MM.1S (cell line): ENCODE measurements around the gene BCR.

Experiments
- DNase-seq: peaks from one replicate; pipeline ENCODE4 v3.0.0-alpha.2; 2015
- H2AFZ ChIP-seq: fragments of 300-600 bp; sonication (generic); 2 replicates; pipeline ENCODE4 v1.6.0; 2016; ENCODE audit warnings: antibody characterized with exemption, low read length
- H3F3A ChIP-seq: fragments of 300-600 bp; sonication (generic); 2 replicates; pipeline ENCODE4 v1.6.1; 2016; ENCODE audit warnings: mild to moderate bottlenecking, antibody characterized with exemption, low read length, moderate library complexity, mixed read lengths; ENCODE audit not compliant: insufficient read depth
- H3K27ac ChIP-seq: fragments of 300-600 bp; sonication (generic); 2 replicates; pipeline ENCODE4 v1.5.1; 2016; ENCODE audit warnings: mild to moderate bottlenecking, low read length
- H3K27me3 ChIP-seq: fragments of 300-600 bp; sonication (generic); replicated peaks from 2 replicates; pipeline ENCODE4 v1.6.0; 2016; ENCODE audit warnings: low read length; ENCODE audit not compliant: insufficient read depth
- H3K36me3 ChIP-seq: fragments of 300-600 bp; sonication (generic); replicated peaks from 2 replicates; pipeline ENCODE4 v1.6.1; 2016; ENCODE audit warnings: mild to moderate bottlenecking, low read length, mixed read lengths; ENCODE audit not compliant: insufficient read depth
- H3K4me1 ChIP-seq: fragments of 300-600 bp; sonication (generic); 2 replicates; pipeline ENCODE4 v1.6.1; 2016; ENCODE audit warnings: low read length, mixed read lengths
- H3K4me2 ChIP-seq: fragments of 300-600 bp; sonication (generic); 2 replicates; pipeline ENCODE4 v1.6.0; 2016; ENCODE audit warnings: low read depth, low read length
- H3K4me3 ChIP-seq: fragments of 300-600 bp; sonication (generic); 2 replicates; pipeline ENCODE4 v1.5.1; 2016; ENCODE audit warnings: low read length, mixed read lengths
- H3K79me2 ChIP-seq: fragments of 300-600 bp; sonication (generic); 2 replicates; pipeline ENCODE4 v1.6.1; 2016; ENCODE audit warnings: mixed run types, low read length, mixed read lengths
- H3K9ac ChIP-seq: fragments of 300-600 bp; sonication (generic); 2 replicates; pipeline ENCODE4 v1.6.1; 2016; ENCODE audit warnings: low read length, mixed read lengths
- H3K9me2 ChIP-seq: fragments of 300-600 bp; sonication (generic); replicated peaks from 2 replicates; pipeline ENCODE4 v1.6.1; 2016; ENCODE audit warnings: mild to moderate bottlenecking, low read length, mixed read lengths; ENCODE audit not compliant: insufficient read depth
- H3K9me3 ChIP-seq: fragments of 300-600 bp; sonication (generic); replicated peaks from 2 replicates; pipeline ENCODE4 v1.6.1; 2016; ENCODE audit warnings: mild to moderate bottlenecking, low read length, mixed read lengths; ENCODE audit not compliant: insufficient read depth
- H4K20me1 ChIP-seq: fragments of 300-600 bp; sonication (generic); 2 replicates; pipeline ENCODE4 v1.6.1; 2016; ENCODE audit warnings: mild to moderate bottlenecking, low read length, moderate library complexity, mixed read lengths; ENCODE audit not compliant: insufficient read depth
- EZH2 ChIP-seq: fragments of 300-600 bp; sonication (generic); optimal IDR thresholded peaks from 2 replicates; pipeline ENCODE3; 2017; ENCODE audit warnings: low read depth, mild to moderate bottlenecking, antibody characterized with exemption, low read length, mixed read lengths
- EZH2phosphoT487 ChIP-seq: fragments of 300-600 bp; sonication (generic); IDR thresholded peaks from 2 replicates; pipeline ENCODE4 v1.6.1; 2018; ENCODE audit warnings: antibody characterized with exemption, low read length
- TF ChIP-seq, protein P1 (sequence below): fragments of 300-600 bp; sonication (generic); IDR thresholded peaks from 2 replicates; pipeline ENCODE4 v1.5.1; 2016; ENCODE audit warnings: antibody characterized with exemption, low read length, mixed read lengths

The BCR gene

DNA sequence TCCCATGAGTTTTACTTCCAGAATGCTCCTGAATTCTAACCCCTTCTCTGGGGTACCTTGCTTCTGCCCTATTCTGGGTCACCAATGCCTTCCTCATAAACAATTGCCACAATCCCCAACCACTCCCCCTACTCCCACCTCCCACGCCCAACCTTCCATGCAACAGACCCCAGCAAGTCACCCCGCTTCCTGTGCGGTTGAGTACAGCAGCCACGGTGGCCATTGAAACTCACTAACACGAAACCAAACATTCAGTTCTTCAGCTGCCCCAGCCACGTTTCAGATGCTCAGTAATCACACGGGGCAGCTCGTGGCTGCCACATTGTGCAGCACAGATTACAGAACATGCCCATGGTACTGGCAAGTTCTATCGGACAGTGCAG is 3.7 kb upstream of the BCR start:
- Histone ChIP-seq H3K4me1 (peaks cover 48% of the 10 kb centered on the region), H2AFZ (no peak overlapping the region), H3K4me3 (0 out of 2 replicates have a peak overlapping the region, but pooled peaks have one; percentile 21), H3K36me3 (no peaks in the 10 kb centered on the region), H3K9me3 (no peaks in the 10 kb centered on the region), H3K27me3 (no peaks in the 10 kb centered on the region), H3F3A (peaks cover 54% of the 10 kb centered on the region), H3K79me2 (peaks cover 32% of the 10 kb centered on the region), H3K27ac (peak overlapping the region; percentile 92), H3K4me2 (peak overlapping the region; percentile 95), H3K9ac (peak overlapping the region; percentile 50), H3K9me2 (no peaks in the 10 kb centered on the region), H4K20me1 (no peaks in the 10 kb centered on the region)
- TF ChIP-seq EZH2 (no peak), EZH2phosphoT487 (no peak)
- TF ChIP-seq, protein P1, sequence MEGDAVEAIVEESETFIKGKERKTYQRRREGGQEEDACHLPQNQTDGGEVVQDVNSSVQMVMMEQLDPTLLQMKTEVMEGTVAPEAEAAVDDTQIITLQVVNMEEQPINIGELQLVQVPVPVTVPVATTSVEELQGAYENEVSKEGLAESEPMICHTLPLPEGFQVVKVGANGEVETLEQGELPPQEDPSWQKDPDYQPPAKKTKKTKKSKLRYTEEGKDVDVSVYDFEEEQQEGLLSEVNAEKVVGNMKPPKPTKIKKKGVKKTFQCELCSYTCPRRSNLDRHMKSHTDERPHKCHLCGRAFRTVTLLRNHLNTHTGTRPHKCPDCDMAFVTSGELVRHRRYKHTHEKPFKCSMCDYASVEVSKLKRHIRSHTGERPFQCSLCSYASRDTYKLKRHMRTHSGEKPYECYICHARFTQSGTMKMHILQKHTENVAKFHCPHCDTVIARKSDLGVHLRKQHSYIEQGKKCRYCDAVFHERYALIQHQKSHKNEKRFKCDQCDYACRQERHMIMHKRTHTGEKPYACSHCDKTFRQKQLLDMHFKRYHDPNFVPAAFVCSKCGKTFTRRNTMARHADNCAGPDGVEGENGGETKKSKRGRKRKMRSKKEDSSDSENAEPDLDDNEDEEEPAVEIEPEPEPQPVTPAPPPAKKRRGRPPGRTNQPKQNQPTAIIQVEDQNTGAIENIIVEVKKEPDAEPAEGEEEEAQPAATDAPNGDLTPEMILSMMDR: no peak
- DNase-seq: peak; percentile 84

DNA sequence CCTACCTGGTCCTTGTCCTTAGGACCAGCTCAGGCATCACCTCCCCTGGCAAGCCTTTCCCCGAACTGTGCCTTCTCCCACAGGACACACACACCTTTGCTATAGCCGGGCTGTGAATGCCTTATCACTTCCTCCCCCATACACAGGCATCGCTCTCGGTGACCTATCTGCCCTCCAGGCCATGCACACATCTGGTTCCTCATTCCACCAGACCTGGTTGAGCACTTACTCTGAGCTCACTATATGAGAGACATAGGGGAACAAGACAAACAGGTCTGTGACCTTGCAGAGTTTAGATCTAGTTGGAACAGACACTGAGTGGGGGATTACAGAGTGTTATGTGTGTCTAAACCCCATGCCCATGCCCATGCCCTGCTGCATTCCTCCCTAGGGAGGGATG is 3.1 kb upstream of the BCR start:
- no peaks in the 10 kb centered on the region for H3K36me3 ChIP-seq
- peaks cover 60% of the 10 kb centered on the region for H3F3A ChIP-seq
- peak overlapping the region; percentile 50 for H3K9ac ChIP-seq
- H3K4me2 ChIP-seq: peak overlapping the region; percentile 95
- H3K27ac ChIP-seq: peak overlapping the region; percentile 92
- H3K79me2 ChIP-seq: peaks cover 38% of the 10 kb centered on the region
- no peak for TF ChIP-seq EZH2phosphoT487
- TF ChIP-seq, protein P1: no peak
- no peak for TF ChIP-seq EZH2
- no peaks in the 10 kb centered on the region for H4K20me1 ChIP-seq
- no peak overlapping the region for H2AFZ ChIP-seq
- peak; percentile 83 for DNase-seq
- H3K27me3 ChIP-seq: no peaks in the 10 kb centered on the region
- H3K4me1 ChIP-seq: peaks cover 48% of the 10 kb centered on the region
- no peaks in the 10 kb centered on the region for H3K9me2 ChIP-seq
- H3K4me3 ChIP-seq: no peak overlapping the region
- H3K9me3 ChIP-seq: no peaks in the 10 kb centered on the region

- peak overlapping the region; percentile 73; the same call in 1 of the 2 replicates for H3K9ac ChIP-seq
- no peaks in the 10 kb centered on the region for H3K36me3 ChIP-seq
- no peaks in the 10 kb centered on the region for H3K9me3 ChIP-seq
- H3K27ac ChIP-seq: peak overlapping the region; percentile 92; the same call in 1 of the 2 replicates
- H4K20me1 ChIP-seq: peaks cover 7% of the 10 kb centered on the region
- peaks cover 48% of the 10 kb centered on the region for H3K4me1 ChIP-seq
- H3F3A ChIP-seq: peaks cover 68% of the 10 kb centered on the region
- peak overlapping the region; percentile 95 for H3K4me2 ChIP-seq
- peak; percentile 67 for DNase-seq
- no peaks in the 10 kb centered on the region for H3K9me2 ChIP-seq
- no peak overlapping the region for H2AFZ ChIP-seq
- H3K27me3 ChIP-seq: no peaks in the 10 kb centered on the region
- H3K4me3 ChIP-seq: peak overlapping the region; percentile 66
- peaks cover 53% of the 10 kb centered on the region for H3K79me2 ChIP-seq
- no peak for TF ChIP-seq EZH2
- TF ChIP-seq, protein P1: peak; percentile 98
Measured at GRCh38 chr22:23178512-23179254, 1.6 kb upstream of the BCR start.
